Measurements from ENCODE around the gene TBC1D10A.

TBC1D10A gene

DNA sequence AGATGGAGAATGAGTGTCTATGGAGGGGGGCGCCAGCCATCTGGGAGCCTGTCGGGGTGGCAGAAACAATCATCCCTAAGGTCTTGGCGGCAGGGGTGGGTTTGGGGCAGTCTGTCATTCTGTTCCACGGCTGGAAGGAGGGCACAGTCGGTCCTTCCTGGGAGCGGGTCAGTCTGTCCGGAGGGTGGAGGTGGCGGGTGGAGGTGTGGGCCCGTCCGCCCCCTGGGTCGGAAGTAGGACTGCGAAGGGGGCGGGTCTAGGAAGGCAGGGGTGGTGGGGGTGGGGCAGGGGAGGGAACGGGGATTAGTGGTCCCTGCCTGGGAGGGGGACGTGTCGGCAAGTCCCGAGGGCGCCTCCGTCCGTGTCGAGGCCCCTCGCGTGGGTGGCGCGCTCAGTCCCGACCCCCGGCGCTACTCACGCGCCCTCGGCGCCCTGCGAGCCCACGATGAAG, 461 bp downstream of the TBC1D10A start:
- H2AFZ ChIP-seq (ENCODE audit: low read depth), result peak overlapping the region; percentile 61; the same call in 1 of the 2 replicates
- no peaks in the 10 kb centered on the region for H3K27me3 ChIP-seq (ENCODE audit: insufficient read depth, low read depth)
- no peaks in the 10 kb centered on the region for H4K20me1 ChIP-seq (ENCODE audit: insufficient read depth)
- peaks cover 48% of the 10 kb centered on the region for H3K4me1 ChIP-seq (ENCODE audit: low read depth, poor library complexity, severe bottlenecking)
- no peaks in the 10 kb centered on the region for H3K36me3 ChIP-seq (ENCODE audit: insufficient read depth)
- peak overlapping the region; percentile 46; the same call in 1 of the 2 replicates for H3K9ac ChIP-seq
- no peak overlapping the region for H3K27ac ChIP-seq
- H3K4me2 ChIP-seq, result peak overlapping the region; percentile 96
- no peak overlapping the region for H3K4me3 ChIP-seq (IDR thresholded peaks at IDR 0.05; ENCODE audit: insufficient read depth, low read depth, low read length)
- H3K79me2 ChIP-seq (ENCODE audit: insufficient read depth, low read depth), result peaks cover 16% of the 10 kb centered on the region; the same call in 1 of the 2 replicates
- TF ChIP-seq, protein P1, sequence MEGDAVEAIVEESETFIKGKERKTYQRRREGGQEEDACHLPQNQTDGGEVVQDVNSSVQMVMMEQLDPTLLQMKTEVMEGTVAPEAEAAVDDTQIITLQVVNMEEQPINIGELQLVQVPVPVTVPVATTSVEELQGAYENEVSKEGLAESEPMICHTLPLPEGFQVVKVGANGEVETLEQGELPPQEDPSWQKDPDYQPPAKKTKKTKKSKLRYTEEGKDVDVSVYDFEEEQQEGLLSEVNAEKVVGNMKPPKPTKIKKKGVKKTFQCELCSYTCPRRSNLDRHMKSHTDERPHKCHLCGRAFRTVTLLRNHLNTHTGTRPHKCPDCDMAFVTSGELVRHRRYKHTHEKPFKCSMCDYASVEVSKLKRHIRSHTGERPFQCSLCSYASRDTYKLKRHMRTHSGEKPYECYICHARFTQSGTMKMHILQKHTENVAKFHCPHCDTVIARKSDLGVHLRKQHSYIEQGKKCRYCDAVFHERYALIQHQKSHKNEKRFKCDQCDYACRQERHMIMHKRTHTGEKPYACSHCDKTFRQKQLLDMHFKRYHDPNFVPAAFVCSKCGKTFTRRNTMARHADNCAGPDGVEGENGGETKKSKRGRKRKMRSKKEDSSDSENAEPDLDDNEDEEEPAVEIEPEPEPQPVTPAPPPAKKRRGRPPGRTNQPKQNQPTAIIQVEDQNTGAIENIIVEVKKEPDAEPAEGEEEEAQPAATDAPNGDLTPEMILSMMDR (conservative IDR thresholded peaks at IDR 0.05; ENCODE audit: low read depth, low read length), result no peak

DNA sequence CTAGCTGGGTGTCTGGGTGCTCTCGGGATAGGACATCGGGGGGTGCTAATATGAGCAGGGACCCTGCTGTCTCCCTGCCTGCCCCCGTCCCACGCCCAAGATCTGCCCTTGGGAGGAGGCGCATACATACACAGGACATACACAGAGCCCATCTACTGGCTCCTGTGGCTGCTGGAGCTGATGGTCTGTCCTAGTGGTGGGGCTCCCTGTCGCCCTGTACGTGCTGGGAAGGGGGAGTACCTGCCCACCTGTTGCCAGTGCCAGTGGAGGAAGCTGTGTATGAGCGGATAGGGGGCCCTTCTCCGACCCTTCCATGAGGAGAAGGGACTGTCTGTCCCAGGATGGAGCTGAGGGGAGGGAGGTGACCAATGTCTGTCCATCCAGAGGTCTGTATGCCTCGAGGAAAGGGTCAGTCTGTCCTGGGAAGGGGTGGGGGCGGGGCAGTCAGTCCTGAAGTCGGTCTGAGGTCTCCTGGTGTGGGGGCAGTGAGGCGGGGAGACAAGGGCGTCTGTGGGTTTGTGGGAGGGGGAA, 952 bp downstream of the TBC1D10A start:
- H3K9ac ChIP-seq, result no peak overlapping the region
- H2AFZ ChIP-seq (ENCODE audit: low read depth), result no peak overlapping the region
- H3K4me2 ChIP-seq, result peak overlapping the region; percentile 96
- H3K27me3 ChIP-seq (ENCODE audit: insufficient read depth, low read depth), result no peaks in the 10 kb centered on the region
- no peak overlapping the region for H3K27ac ChIP-seq
- H3K4me3 ChIP-seq (IDR thresholded peaks at IDR 0.05; ENCODE audit: insufficient read depth, low read depth, low read length), result no peak overlapping the region
- TF ChIP-seq, protein P1 (conservative IDR thresholded peaks at IDR 0.05; ENCODE audit: low read depth, low read length), result no peak
- H4K20me1 ChIP-seq (ENCODE audit: insufficient read depth), result no peaks in the 10 kb centered on the region
- peaks cover 19% of the 10 kb centered on the region; the same call in 1 of the 2 replicates for H3K79me2 ChIP-seq (ENCODE audit: insufficient read depth, low read depth)
- H3K36me3 ChIP-seq (ENCODE audit: insufficient read depth), result no peaks in the 10 kb centered on the region
- H3K4me1 ChIP-seq (ENCODE audit: low read depth, poor library complexity, severe bottlenecking), result peaks cover 48% of the 10 kb centered on the region

DNA sequence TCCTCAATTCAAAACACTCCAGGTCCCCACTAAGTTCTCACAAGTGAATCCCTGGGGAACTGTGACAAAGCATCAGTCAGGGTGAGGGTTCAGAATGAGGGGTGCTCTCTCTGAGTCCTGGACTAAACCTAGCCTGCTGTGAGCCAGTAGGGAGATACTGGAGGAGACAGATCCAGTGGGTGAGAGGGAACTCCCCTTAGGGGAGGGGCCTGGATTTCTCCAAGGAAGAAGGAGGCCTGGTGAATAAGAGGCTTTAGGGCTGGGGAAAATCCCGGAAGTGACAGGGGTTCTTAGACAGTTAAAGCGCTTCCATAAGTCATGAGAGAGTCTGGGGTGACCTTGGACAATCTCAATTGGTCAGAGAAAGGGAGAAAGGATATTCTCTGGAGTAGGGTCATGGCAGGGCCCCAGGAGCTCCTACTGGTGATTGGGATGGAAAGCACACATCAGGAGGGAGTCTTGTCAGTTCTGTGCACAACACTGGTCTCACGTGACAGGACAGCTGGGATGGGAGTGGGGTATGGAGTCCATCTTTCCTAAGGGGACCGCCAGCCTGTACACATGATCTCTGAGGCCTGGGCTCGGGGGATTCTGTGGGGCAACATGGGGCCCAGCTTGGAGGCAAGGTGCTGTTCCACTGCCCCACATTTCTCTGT, 1.5 kb downstream of the TBC1D10A start:
- peaks cover 19% of the 10 kb centered on the region; the same call in 1 of the 2 replicates for H3K79me2 ChIP-seq (ENCODE audit: insufficient read depth, low read depth)
- H3K27ac ChIP-seq, result peak overlapping the region; percentile 46
- no peaks in the 10 kb centered on the region for H3K36me3 ChIP-seq (ENCODE audit: insufficient read depth)
- H3K4me3 ChIP-seq (IDR thresholded peaks at IDR 0.05; ENCODE audit: insufficient read depth, low read depth, low read length), result no peak overlapping the region
- TF ChIP-seq, protein P1 (conservative IDR thresholded peaks at IDR 0.05; ENCODE audit: low read depth, low read length), result no peak
- H3K27me3 ChIP-seq (ENCODE audit: insufficient read depth, low read depth), result no peaks in the 10 kb centered on the region
- H2AFZ ChIP-seq (ENCODE audit: low read depth), result no peak overlapping the region
- H3K9ac ChIP-seq, result peak overlapping the region; percentile 4; the same call in 1 of the 2 replicates
- H3K4me1 ChIP-seq (ENCODE audit: low read depth, poor library complexity, severe bottlenecking), result peaks cover 48% of the 10 kb centered on the region
- H3K4me2 ChIP-seq, result peak overlapping the region; percentile 96
- H4K20me1 ChIP-seq (ENCODE audit: insufficient read depth), result no peaks in the 10 kb centered on the region

GRCh38 chr22:30324014-30324730, 2.6 kb downstream of the TBC1D10A start:
- Histone ChIP-seq H3K4me2 (peak overlapping the region; percentile 96), H3K79me2 (ENCODE audit: insufficient read depth, low read depth) (peaks cover 19% of the 10 kb centered on the region; the same call in 1 of the 2 replicates), H4K20me1 (ENCODE audit: insufficient read depth) (no peaks in the 10 kb centered on the region), H3K27ac (peak overlapping the region; percentile 46), H3K4me1 (ENCODE audit: low read depth, poor library complexity, severe bottlenecking) (peaks cover 48% of the 10 kb centered on the region), H3K27me3 (ENCODE audit: insufficient read depth, low read depth) (no peaks in the 10 kb centered on the region), H3K36me3 (ENCODE audit: insufficient read depth) (no peaks in the 10 kb centered on the region), H3K4me3 (IDR thresholded peaks at IDR 0.05; ENCODE audit: insufficient read depth, low read depth, low read length) (no peak overlapping the region), H3K9ac (peak overlapping the region; percentile 4; the same call in 1 of the 2 replicates), H2AFZ (ENCODE audit: low read depth) (no peak overlapping the region)
- TF ChIP-seq, protein P1 (conservative IDR thresholded peaks at IDR 0.05; ENCODE audit: low read depth, low read length), result no peak

All from KMS-11 (cell line).